Measurements from ENCODE around the gene SMC3. TPM values are rescaled to one million over a fixed set of nuclear protein-coding genes. Genes with fewer than 3 reads are reported as not detected.
A peak's percentile ranks its signal among the peaks of the same experiment; 100 is the strongest.

SMC3 gene
- total and polyA plus RNA-seq, 12 donors = 10.0 to 38.8 (median 21.5) TPM

- intact Hi-C loops (cut with DNase I) = no loop called here
- H3K27ac ChIP-seq = no peak overlapping the region
- H3K4me1 ChIP-seq (replicated peaks in 1 of 2) = no peaks in the 10 kb centered on the region
- no peaks in the 10 kb centered on the region for H3K27me3 ChIP-seq
- 90 to 94% (median 93%) methylated on average over 3 of the region's 3 CpGs for WGBS, 4 donors
- no peak for TF ChIP-seq CTCF (IDR thresholded peaks at IDR 0.05)
- TF ChIP-seq POLR2A (IDR thresholded peaks at IDR 0.05) = no peak
- no peaks in the 10 kb centered on the region for H3K36me3 ChIP-seq (replicated peaks in 1 of 2)
- no peaks in the 10 kb centered on the region for H3K9me3 ChIP-seq (replicated peaks in 1 of 3)
- H3K4me3 ChIP-seq = no peak overlapping the region
- peak in 1 of 7 donors; percentile 5 for DNase-seq
These were observed 43.2 kb upstream of the SMC3 start for GRCh38 chr10:110524179-110524858.

GRCh38 chr10:110524859-110525232 lies 42.6 kb upstream of the SMC3 start:
- Histone ChIP-seq H3K27me3 (no peaks in the 10 kb centered on the region), H3K4me3 (no peak overlapping the region), H3K4me1 (replicated peaks in 1 of 2) (no peaks in the 10 kb centered on the region), H3K36me3 (replicated peaks in 1 of 2) (no peaks in the 10 kb centered on the region), H3K27ac (no peak overlapping the region), H3K9me3 (replicated peaks in 1 of 3) (no peaks in the 10 kb centered on the region)
- WGBS, 4 donors = 64 to 79% (median 75%) methylated on average over 2 of the region's 2 CpGs
- TF ChIP-seq POLR2A (IDR thresholded peaks at IDR 0.05) (no peak), CTCF (IDR thresholded peaks at IDR 0.05) (no peak)
- DNase-seq = peak in 1 of 7 donors; percentile 18
- intact Hi-C loops (cut with DNase I) = no loop called here

GRCh38 chr10:110525349-110526260 lies 41.9 kb upstream of the SMC3 start:
- TF ChIP-seq CTCF (IDR thresholded peaks at IDR 0.05) (no peak), POLR2A (IDR thresholded peaks at IDR 0.05) (no peak)
- H3K4me1 ChIP-seq (replicated peaks in 1 of 2) = no peaks in the 10 kb centered on the region

GRCh38 chr10:110527731-110528171 lies 39.7 kb upstream of the SMC3 start:
- TF ChIP-seq POLR2A (IDR thresholded peaks at IDR 0.05) = no peak
- no peak for TF ChIP-seq CTCF (IDR thresholded peaks at IDR 0.05)
- Histone ChIP-seq H3K27me3 (no peaks in the 10 kb centered on the region), H3K4me3 (no peak overlapping the region), H3K36me3 (replicated peaks in 1 of 2) (no peaks in the 10 kb centered on the region), H3K27ac (no peak overlapping the region), H3K4me1 (replicated peaks in 1 of 2) (no peaks in the 10 kb centered on the region), H3K9me3 (replicated peaks in 1 of 3) (no peaks in the 10 kb centered on the region)
- WGBS, 4 donors = 56 to 78% (median 73%) methylated on average over 8 to 9 of the region's 9 CpGs
- no peak for DNase-seq
- intact Hi-C loops (cut with DNase I) = no loop called here

More at GRCh38 chr10:110525349-110526260, 41.9 kb upstream of the SMC3 start:
- Histone ChIP-seq H3K9me3 (replicated peaks in 1 of 3) (no peaks in the 10 kb centered on the region), H3K27ac (no peak overlapping the region), H3K4me3 (no peak overlapping the region), H3K36me3 (replicated peaks in 1 of 2) (no peaks in the 10 kb centered on the region), H3K27me3 (no peaks in the 10 kb centered on the region)
- intact Hi-C loops (cut with DNase I) = no loop called here
- 74 to 77% (median 76%) methylated on average over 9 of the region's 9 CpGs for WGBS, 4 donors
- DNase-seq = no peak
